Measurements from ENCODE around the gene DST. TPM values are rescaled to one million over a fixed set of nuclear protein-coding genes. Genes with fewer than 3 reads are reported as not detected.

Gene DST
- total and polyA plus RNA-seq, 2 of the 8 experiments (the other 6 are each of a cell fraction or from before 2014, with no cell fraction given) = 49.4 to 116 TPM

DNA sequence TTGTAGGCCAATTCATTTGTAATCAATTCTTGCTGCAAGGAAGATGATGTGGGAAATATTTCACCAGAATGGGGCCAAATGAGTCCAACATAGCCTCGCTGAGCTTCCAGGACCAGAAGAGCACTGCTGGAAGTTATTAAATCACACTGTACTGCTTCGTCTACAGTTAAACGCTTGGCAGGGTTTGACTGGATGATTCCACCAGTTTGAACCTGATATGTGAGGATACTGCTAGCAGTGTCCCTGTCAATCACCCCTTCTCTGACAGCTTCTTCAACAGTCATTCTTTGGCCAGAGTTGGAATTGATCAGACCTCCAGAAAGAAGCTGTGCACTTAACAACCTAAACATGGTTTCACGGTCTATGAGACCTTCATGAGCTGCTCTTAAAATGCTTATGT is 34.4 kb downstream of the DST start:
- Histone ChIP-seq H2BK12ac (ENCODE audit: low read depth, low read length) (no peak overlapping the region), H3K4me3 (ENCODE audit: extremely low read depth in 1 of 4, insufficient read depth in 2 of 4, low read depth in 3 of 4, low read length in 4 of 4) (no peak overlapping the region), H2BK120ac (replicated peaks; ENCODE audit: low read depth, low read length) (no peak overlapping the region), H3K9ac (replicated peaks in 1 of 4; ENCODE audit: extremely low read depth in 1 of 4, low read depth in 3 of 4, low read length in 3 of 4) (no peak overlapping the region), H3K9me3 (ENCODE audit: insufficient read depth in 2 of 2, low read depth in 1 of 2, low read length in 1 of 2) (no peaks in the 10 kb centered on the region; a peak in 1 of 4 replicates), H2BK20ac (ENCODE audit: low read length) (no peak overlapping the region), H3K27me3 (replicated peaks in 1 of 4; ENCODE audit: control insufficient read depth in 3 of 4, extremely low read depth in 1 of 4, insufficient read depth in 3 of 4, low read length in 3 of 4) (no peaks in the 10 kb centered on the region), H3K18ac (ENCODE audit: extremely low read depth, low read length) (no peak overlapping the region), H4K8ac (ENCODE audit: extremely low read depth, insufficient read depth, low read length) (no peak overlapping the region), H2AK5ac (ENCODE audit: low read depth, low read length) (no peak overlapping the region), H2BK15ac (ENCODE audit: low read length) (no peak overlapping the region), H2AFZ (ENCODE audit: low read length) (no peak overlapping the region), H4K91ac (replicated peaks; ENCODE audit: insufficient read length, low read length) (no peak overlapping the region), H3K4me1 (replicated peaks in 1 of 4; ENCODE audit: control insufficient read depth in 3 of 4, insufficient read depth in 4 of 4, low read length in 3 of 4) (no peaks in the 10 kb centered on the region), H3K23ac (ENCODE audit: insufficient read length) (no peak overlapping the region), H4K20me1 (replicated peaks in 1 of 2; ENCODE audit: control insufficient read depth in 1 of 2, insufficient read depth in 2 of 2, low read length in 2 of 2) (no peaks in the 10 kb centered on the region), H3K27ac (ENCODE audit: low read depth, low read length) (no peak overlapping the region), H3K56ac (replicated peaks; ENCODE audit: insufficient read length, low read depth, low read length) (no peak overlapping the region), H3K79me2 (ENCODE audit: control insufficient read depth in 1 of 2, insufficient read depth in 2 of 2, low read length in 2 of 2) (no peaks in the 10 kb centered on the region), H3K23me2 (ENCODE audit: low read depth, low read length) (no peaks in the 10 kb centered on the region), H3K79me1 (ENCODE audit: low read depth, low read length) (no peaks in the 10 kb centered on the region), H3K14ac (ENCODE audit: insufficient read length) (no peak overlapping the region), H3K4ac (replicated peaks; ENCODE audit: insufficient read length, low read depth, low read length) (no peak overlapping the region), H4K5ac (ENCODE audit: insufficient read length, low read depth, low read length) (no peak overlapping the region), H3K4me2 (ENCODE audit: insufficient read depth in 1 of 2, low read depth in 2 of 2, low read length in 2 of 2) (no peak overlapping the region), H2BK5ac (ENCODE audit: low read depth, low read length) (no peak overlapping the region), H3K36me3 (ENCODE audit: control insufficient read depth in 2 of 4, insufficient read depth in 4 of 4, low read length in 3 of 4) (peaks cover 2 to 27% (median 15%) of the 10 kb centered on the region in 4 experiments; a peak in 7 of 8 replicates)
- ChIA-PET POLR2A (ENCODE audit: partially characterized antibody) (no interaction called here), CTCF (ENCODE audit: partially characterized antibody) (interaction anchor here (0.9 to 2.7 kb wide), 5 partner anchors 10 to 38 kb away, joined by 3 to 17 read pairs (median 4); no protein-coding TSS in a partner anchor)
- WGBS, 2 experiments (ENCODE audit: extremely low coverage in 1 of 2, insufficient coverage in 1 of 2, insufficient read length in 1 of 2, insufficient replicate concordance in 2 of 2, low coverage in 1 of 2, low lambda C conversion rate in 2 of 2, missing lambda C conversion rate in 1 of 2) = 92% methylated on average over 4 of the region's 4 CpGs; no CpG with 5 or more reads in 1 of the 2 experiments
- DNase-seq (ENCODE audit: low read depth in 1 of 2, low spot score in 2 of 2) (no peak), FAIRE-seq (no peak)
- TF ChIP-seq BCL11A (IDR thresholded peaks at IDR 0.05; ENCODE audit: low read depth in 2 of 2, low read length in 2 of 2) (no peak), GABPA (IDR thresholded peaks at IDR 0.05; ENCODE audit: borderline replicate concordance, insufficient read depth, low read length) (no peak), POLR2A (IDR thresholded peaks at IDR 0.05; ENCODE audit: control extremely low read depth in 1 of 2, low read depth in 2 of 2, low read length in 2 of 2) (no peak), ASH2L (IDR thresholded peaks at IDR 0.05; ENCODE audit: low read length) (no peak)
- TF ChIP-seq, protein P1, sequence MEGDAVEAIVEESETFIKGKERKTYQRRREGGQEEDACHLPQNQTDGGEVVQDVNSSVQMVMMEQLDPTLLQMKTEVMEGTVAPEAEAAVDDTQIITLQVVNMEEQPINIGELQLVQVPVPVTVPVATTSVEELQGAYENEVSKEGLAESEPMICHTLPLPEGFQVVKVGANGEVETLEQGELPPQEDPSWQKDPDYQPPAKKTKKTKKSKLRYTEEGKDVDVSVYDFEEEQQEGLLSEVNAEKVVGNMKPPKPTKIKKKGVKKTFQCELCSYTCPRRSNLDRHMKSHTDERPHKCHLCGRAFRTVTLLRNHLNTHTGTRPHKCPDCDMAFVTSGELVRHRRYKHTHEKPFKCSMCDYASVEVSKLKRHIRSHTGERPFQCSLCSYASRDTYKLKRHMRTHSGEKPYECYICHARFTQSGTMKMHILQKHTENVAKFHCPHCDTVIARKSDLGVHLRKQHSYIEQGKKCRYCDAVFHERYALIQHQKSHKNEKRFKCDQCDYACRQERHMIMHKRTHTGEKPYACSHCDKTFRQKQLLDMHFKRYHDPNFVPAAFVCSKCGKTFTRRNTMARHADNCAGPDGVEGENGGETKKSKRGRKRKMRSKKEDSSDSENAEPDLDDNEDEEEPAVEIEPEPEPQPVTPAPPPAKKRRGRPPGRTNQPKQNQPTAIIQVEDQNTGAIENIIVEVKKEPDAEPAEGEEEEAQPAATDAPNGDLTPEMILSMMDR (IDR thresholded peaks at IDR 0.05; ENCODE audit: control extremely low read depth in 1 of 3, insufficient read depth in 1 of 3, low read depth in 1 of 3, low read length in 3 of 3) = no peak
